ENCODE data around the gene CCDC146.
A peak's percentile ranks its signal among the peaks of the same experiment; 100 is the strongest.
"Not testable (repeated sequence)": the region's sequence is repeated elsewhere in the genome, so short reads cannot be mapped to it uniquely, and the experiment has no call there.

CCDC146 gene, protein sequence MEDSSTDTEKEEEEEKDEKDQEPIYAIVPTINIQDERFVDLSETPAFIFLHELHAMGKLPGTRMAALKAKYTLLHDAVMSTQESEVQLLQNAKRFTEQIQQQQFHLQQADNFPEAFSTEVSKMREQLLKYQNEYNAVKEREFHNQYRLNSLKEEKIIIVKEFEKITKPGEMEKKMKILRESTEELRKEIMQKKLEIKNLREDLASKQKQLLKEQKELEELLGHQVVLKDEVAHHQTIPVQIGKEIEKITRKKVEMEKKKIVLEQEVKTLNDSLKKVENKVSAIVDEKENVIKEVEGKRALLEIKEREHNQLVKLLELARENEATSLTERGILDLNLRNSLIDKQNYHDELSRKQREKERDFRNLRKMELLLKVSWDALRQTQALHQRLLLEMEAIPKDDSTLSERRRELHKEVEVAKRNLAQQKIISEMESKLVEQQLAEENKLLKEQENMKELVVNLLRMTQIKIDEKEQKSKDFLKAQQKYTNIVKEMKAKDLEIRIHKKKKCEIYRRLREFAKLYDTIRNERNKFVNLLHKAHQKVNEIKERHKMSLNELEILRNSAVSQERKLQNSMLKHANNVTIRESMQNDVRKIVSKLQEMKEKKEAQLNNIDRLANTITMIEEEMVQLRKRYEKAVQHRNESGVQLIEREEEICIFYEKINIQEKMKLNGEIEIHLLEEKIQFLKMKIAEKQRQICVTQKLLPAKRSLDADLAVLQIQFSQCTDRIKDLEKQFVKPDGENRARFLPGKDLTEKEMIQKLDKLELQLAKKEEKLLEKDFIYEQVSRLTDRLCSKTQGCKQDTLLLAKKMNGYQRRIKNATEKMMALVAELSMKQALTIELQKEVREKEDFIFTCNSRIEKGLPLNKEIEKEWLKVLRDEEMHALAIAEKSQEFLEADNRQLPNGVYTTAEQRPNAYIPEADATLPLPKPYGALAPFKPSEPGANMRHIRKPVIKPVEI
- 10.9 to 21.7 (median 14.9) reads per million in 4 experiments for total RNA-seq

DNA sequence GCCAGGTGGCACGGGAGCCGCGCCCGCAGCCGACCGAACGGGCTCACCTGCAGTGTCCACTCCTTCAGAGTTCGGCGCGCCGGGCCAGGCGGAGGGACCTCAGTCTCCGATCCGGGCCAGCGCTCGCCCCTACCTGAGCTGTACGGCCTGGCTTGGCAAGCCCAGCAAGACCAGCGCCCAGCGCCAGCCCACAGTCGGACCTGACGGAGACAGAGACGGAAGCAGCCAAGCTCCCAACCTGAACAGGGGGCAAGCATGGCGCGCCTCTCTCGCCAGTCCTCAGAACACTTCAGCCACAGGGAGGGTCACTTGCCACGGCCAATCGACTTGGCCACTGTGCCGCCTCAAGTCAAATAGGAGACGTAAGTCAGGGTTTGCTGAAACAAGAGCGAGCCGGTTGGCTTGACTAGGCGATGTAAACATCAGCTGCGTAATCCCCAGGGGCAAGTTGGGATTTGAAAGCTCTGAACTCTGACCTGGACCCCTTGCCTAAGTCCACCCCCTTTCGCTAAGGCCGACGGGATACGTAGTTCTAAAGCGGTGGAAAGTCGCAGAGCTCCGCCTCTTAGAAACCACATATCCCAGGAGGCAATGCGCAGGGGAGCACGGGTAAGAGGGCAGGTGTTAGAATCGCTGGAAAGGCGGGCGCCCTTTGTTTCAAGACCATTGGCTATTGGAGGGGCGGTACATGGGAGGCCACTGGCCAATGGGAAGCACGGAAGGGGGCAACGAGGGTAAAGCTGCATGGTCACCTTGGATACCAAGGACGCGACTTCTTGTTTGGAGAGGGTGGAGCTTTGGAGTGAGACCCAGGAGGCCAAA is at the start of gene CCDC146:
TSS of gene CCDC146 (plus strand) at position 756 of the 822 bp plus-strand sequence. CDS start 45,054 bp downstream, outside the sequence.
- DNase-seq = peak; percentile 93

DNA sequence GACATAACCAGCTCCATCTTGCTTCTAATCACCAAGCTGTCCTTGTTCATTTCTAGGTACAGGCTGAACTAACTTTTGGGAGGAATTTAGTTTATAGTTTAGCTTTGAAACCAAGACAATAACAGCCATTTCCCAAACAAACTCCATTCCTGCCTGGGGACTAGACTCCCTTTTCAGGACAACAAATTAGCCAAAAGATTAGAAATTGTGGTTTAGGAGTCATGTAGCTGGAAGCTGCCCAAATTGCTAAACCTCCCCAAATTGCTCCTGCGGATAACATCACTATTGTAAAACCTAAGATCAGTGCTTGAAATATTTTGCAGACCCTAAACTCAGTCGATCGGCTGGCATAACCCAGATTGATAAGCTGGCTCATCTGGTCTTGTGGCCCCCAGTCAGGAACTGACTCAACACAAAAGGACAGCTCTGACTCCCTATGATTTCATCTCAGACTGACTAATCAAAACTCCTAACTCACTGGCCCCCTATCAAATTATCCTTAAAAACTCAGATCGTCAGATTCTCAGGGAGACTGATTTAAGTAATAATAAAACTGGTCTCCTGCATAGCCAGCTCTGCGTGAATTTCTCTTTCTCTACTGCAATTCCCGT is 47.5 kb upstream of the CCDC146 start:
- not testable (repeated sequence) for DNase-seq

DNA sequence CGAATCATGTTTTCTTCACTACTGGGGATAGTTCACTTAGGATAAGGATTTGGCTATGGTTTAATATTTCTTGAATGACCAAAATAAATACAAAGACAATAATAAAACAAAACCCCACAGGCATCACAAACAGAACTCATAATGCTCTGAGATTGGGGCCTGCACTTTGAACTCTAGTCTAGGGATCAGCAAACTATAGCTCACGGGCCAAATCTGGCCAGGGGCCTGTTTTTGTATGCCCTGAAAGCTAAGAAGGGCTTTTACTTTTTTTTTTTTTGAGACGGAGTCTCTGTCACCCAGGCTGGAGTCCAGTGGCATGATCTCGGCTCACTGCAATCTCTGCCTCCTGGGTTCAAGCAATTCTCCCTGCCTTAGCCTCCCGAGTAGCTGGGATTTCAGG is 45.4 kb upstream of the CCDC146 start:
- DNase-seq = not testable (repeated sequence)

DNA sequence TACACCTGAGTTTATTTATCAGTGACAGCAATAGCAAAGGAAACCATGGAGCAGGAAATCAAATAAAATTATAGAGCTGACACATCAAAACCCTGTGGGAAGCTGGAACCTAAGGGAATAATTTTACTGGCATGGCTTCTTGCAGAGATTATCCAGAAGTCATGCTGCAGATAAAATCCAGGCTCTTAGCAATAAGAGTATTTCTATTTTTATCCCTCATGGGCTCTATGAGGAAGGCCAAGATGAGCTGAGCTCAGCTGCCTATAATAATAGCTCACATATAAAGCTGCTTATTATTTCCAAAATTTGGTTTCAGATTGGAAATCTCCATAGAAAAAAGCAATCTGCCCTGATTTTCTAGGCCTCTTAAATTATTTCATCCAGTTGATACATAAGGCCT is 43.3 kb upstream of the CCDC146 start:
- not testable (repeated sequence) for DNase-seq

DNA sequence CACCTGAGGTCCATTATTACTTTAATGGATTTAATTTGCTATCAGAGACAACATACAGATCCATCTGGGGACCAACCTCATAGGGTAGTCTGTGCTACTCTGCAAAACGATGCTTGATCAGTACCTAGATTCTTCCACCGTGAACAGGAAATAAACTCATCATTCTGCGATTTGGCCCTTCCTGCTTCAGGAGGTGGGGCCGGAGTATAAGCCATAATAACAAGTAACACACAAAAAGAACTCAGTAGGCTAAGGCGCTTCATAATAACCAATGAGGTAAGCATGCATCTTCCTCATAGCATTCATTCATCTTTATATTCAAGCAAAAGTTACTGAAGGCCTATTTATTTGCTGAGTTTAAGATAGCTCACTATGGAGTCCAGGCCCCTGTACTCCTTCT is 42.8 kb upstream of the CCDC146 start:
- DNase-seq = not testable (repeated sequence)

DNA sequence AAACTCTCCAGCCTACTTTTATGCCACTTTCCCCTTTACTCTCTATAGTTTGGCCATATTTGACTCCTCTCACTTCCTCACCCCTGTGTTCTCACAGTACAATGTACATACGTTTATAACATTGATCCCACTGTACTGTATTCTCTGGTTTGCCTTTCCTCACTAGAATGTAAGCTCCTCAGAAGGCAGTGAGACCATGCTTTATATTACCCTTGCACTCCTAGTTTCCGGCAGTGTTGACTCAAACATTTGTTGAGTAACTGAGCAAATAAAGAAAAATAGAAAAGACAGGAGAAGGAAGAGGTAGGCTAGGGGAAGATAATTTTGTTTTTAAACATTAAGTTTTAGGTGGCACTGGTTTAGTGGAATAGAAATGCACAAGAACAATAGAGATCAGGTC is 42.2 kb upstream of the CCDC146 start:
- DNase-seq = not testable (repeated sequence)

DNA sequence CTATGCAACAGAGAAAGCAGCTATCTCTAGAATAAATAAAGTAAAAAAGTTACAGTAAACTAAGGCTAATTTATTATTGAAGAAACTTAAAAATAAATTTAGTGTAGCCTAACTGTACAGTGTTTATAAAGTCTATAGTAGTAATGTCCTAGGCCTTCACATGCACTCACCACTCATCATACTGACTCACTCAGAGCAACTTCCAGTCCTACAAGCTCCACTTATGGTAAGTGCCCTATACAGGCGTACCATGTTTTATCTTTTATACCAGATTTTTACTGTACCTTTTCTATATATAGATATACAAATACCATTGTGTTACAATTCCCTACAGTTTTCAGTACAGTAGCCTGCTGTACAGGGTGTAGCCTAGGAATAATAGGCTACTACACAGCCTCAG is 40.2 kb upstream of the CCDC146 start:
- not testable (repeated sequence) for DNase-seq

DNA sequence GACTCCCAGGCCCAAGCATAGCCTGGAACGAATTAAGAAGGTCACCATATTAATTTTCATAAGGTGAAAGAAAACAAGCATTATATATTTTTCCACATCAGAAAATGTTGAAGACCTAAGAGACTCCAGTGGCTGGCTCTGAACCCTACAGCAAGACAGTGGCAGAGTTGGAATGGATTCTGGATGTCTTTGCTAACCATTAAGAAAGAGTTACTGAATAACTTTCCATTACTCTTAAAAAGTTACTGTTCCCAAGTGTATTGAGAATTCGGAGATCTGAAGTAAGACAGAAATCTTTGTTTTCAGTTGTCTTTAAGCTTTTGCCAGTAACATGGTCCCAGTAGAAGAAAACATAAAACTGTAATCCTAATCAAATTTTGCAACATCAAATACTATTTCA is 30.1 kb upstream of the CCDC146 start:
- not testable (repeated sequence) for DNase-seq

DNA sequence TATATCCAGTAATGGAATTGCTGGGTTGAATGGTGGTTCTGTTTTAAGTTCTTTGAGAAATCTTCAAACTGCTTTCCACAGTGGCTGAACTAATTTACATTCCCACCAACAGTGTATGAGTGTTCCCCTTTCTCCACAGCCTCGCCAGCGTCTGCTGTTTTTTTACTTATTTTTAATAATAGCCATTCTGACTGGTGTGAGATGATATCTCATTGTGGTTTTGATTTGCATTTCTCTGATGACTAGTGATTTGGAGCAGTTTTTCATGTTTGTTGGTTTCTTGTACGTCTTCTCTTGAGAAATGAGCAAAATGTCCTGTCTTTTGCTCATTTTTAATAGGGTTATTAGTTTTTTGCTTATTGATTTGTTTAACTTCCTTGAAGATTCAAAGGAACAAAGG is 21.9 kb upstream of the CCDC146 start:
- DNase-seq = not testable (repeated sequence)

DNA sequence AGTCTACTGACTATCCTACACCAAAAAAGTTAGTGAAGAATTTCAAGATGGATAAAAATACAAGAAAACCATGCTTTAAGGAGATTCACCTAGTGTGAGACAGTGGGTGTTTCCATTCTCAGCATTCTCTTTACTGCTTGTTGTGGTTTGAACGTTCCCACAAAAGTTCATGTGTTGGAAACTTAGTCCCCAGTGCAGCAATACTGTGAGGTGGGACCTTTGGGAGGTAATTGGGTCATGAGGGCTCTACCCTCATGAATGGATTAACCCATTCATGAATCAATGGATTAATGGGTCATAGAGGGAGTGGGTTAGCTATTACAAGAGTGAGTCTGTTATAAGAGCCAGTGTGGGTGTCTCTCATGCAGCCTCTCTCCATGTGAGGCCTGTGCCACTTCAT is 21.2 kb upstream of the CCDC146 start:
- not testable (repeated sequence) for DNase-seq

DNA sequence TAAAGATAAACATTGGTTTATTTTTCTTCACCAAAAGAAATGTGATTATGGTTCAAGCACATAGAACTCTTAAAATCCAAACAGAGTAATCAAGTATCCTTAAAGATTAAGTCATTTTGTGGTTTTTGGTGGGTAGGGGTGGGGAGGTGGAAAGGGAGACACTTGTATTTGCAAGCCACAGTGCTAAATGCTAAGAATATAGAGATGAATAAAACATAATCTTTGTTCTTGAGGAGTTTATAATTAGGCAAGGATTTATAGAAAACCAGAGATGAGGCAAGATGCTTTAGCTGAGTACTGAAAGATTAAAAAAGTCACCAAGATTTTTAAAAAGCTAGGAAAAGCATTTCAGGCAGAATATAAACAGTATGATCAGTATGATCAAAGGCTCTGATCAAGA is 19.7 kb upstream of the CCDC146 start:
- DNase-seq = not testable (repeated sequence)

DNA sequence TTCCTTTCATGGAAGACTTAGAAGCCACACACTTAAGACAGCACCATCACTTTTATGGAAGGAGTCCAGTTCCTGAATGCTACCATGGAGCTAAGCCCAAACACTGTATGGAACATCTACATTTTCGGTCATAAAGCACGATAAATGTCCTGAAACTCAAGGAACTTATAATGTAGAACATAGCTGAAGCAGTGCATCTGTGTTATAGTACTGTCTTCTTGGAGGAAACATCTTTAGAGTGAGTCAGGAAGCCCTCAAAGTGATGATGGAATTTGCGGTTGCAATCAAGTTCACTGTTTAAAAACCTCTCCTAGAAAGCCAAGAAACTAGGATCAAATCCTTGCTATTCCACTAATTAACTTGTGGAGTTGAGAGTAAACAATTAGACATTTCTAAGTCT is 16.5 kb upstream of the CCDC146 start:
- DNase-seq = not testable (repeated sequence)

DNA sequence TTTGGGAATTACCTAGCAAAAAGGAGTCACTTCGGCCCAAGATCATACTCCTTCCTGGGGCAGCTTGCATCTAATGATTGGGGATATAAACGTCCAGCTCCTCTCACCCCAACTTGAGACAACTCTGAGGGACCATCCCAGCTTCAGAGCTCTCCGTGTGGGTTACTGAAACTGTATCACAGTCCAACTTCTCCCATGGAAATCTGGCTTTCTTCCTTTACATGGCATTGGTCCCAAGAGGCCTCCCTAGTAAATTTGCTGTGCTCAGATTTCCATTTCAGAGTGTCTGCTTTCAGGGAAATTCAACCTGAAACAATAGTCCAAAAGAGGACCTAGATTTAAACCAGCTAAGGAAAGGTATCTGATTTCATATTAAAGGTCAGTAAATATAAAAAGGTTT is 14.8 kb upstream of the CCDC146 start:
- not testable (repeated sequence) for DNase-seq

DNA sequence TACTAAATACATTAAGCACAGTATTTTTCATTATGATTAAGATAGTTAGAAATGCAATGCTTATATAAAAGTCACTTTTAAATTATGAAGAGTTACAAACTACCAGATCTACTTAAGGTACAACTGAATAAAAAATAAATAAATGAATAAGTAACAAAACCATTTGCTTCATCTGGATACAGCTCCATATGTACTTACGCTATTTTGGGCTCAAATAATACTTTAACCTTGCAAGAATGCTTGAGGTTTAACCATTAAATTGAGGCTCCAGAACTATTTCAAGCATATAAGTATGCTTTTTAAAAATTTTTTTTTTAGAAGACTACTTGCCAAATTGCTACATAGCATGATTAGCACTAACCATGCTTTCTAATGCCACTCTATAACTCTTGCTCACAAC is 14.1 kb upstream of the CCDC146 start:
- not testable (repeated sequence) for DNase-seq

DNA sequence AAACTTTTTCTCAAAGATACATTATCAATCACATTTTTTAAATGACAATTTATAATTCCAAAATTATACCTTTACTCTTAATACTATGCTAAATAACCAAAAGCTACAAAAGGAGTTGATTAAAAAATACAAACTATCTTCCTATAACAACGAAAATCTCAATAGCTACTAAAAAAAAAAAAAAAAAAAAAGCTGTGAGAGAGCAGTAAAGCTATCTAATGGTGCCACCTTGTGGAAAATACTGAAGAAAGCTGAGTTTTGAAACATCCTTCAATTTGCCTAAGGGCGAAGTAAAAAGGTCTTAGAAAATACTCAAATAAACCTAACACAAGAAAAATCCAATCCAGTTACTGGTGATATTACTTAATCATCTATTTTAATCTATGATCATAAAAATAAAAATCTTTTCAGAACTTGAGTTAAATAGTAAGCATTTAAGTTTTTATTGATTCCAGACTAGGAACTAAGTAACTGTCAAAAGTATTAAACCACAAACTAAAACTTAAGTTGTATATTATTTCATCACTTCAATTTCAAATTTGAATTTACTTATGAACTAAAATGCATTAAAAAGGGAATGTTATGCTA is 9.6 kb upstream of the CCDC146 start:
- DNase-seq = not testable (repeated sequence)

DNA sequence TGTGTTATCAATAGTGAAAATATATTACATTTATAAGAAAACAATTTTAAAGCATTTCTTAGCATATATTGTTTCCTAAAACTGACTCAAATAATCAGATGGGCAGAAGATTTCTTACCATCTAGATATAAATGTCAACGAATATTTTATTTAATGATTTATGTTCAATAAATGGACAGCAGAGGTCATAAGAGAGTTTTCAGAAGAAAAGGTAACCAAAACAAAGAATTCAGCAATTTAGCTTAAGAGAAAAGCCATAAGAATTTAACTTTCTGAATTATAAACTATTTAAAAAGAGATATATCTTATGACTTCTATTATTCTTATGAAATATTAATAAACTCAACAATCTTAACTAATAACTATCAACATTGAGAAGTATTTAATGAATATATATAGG is 3.1 kb downstream of the CCDC146 start:
- not testable (repeated sequence) for DNase-seq

DNA sequence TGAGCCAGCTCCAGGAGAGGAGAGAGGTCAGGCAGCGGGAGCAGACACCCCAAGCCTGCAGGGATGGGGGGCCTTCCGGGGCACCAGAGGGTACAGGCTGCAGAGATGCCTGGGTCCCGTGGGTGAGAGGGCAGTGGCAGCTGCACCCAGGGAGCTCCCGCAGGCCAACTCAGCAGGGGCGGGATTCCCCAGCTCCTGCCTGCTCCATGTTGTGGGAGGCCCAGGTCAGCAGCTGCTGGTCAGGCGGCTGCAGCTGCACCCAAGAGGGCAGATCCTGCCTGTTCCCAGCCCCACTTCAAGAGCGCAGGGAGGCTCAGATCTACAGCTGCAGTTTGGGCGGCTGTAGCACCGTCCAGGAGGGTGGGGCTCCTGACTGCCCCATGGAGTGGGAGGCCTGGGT is 4.6 kb downstream of the CCDC146 start:
- not testable (repeated sequence) for DNase-seq

DNA sequence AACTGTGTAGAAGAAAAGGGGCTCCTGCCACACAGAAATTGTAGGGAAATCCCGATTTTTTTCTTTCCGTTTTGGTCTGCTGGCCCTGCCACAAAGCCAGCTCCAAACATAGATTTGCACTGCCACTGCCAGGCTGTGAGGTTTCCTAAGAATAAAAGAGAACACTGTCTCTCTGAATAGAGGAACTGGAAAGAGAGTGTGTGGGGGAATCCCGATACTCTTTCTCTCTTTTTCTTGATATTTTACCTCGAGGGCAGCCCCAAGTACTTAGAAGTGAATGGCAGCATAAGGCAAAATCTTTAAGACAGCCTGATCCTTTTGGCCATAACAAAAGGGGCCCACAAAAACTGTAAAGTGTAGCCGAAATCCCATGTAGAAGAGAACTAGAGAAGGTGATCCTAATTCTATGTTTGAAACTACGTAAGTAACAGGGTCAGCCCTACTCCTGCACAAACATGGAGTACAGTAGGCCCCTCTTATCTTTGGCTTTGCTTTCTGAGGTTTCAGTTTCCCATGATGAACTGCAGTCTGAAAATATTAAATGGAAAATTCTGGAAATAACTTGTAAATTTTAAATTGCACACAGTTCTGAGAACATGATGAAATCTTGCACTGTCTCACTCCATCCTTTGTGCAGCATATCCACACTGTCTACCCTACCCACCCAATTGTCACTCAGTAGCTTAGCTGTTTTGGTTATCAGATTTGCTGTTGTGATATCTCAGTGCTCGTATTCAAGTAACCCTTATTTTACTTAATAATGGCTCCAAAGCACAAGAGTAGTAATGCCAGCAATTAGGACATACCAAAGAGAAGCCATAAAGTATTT is 6.4 kb downstream of the CCDC146 start:
- DNase-seq = not testable (repeated sequence)

DNA sequence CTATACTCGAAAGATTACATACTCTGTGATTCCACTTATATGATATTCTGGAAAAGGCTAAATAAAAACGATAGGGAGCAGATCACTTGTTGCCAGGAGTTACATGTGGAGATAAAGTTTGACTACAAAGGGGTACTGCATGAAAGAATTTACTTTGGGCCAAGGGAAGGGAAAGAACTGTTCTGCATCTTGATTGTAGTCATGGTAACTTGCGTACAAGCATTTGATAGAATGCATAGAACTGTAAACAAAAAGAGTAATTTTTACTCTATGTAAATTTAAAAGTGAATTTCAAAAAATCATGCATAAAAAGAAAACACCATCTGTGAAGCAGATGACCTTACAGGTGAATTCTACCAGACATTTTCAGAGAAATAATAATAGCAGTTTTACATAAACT is 9.4 kb downstream of the CCDC146 start:
- not testable (repeated sequence) for DNase-seq

DNA sequence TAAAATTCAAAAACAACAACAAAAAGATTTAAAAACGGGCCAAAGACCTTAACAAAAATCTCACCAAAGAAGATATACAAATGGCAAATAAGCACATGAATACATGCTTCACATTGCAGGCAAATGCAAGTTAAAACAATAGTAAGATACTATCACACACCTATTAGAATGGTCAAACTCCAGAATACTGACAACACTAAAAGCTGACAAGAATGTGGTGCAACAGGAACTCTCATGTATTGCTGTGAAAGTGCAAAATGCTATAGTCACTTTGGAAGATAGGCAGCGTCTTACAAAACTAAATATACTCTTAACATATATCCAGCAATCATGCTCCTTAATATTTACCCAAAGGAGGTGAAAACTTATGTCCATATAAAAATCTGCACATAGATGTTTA is 16.3 kb downstream of the CCDC146 start:
- DNase-seq = not testable (repeated sequence)

DNA sequence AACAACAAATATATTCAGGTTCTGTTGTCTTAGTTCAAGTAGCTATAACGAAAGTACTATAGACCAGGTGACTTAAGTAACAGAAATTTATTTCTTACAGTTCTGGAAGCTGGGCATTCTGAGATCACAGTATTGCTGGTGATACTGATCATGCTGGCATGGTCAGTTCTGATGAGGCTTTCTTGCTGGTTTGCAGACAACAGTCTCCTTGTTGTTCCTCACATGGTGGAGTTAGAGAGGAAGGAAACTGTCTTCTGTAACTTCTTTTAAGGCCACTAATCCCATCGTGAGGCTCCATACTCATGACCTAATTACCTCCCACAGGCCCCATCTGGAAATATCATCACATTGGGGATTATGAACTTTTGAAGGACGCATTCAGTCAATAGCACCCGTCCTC is 17.9 kb downstream of the CCDC146 start:
- DNase-seq = not testable (repeated sequence)
